ENCODE data around the gene HDLBP.
"Not testable (repeated sequence)": the region's sequence is repeated elsewhere in the genome, so short reads cannot be mapped to it uniquely, and the experiment has no call there.

HDLBP gene

GRCh38 chr2:241209271-241209670 is 106.2 kb downstream of the HDLBP start:
- no peak for DNase-seq (ENCODE audit: low read depth)

DNA sequence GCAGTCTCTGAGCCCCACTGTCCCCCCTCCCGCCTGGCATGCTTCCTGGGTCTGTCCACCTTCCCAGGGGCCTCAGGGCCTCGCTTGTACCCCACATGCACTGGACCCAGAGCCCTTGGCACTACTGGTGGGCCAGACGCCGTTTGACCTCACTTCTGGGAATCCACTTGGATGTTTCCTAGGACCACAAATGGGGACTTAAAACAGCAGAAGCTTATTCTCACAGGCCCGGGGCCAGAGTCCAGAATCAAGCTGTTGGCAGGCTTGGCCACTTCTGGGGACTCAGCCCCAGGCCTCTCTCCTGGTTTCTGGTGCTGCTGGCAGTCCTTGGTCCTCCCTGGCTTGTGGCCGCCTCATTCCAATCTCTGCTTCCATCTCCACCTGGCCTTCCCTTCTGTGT is 107.4 kb downstream of the HDLBP start:
- no peak for DNase-seq (ENCODE audit: low read depth)

GRCh38 chr2:241207641-241208040 is 107.8 kb downstream of the HDLBP start:
- DNase-seq (ENCODE audit: low read depth), result no peak

- no peak for DNase-seq (ENCODE audit: low read depth)
These were observed 108.3 kb downstream of the HDLBP start for GRCh38 chr2:241207151-241207550.

DNA sequence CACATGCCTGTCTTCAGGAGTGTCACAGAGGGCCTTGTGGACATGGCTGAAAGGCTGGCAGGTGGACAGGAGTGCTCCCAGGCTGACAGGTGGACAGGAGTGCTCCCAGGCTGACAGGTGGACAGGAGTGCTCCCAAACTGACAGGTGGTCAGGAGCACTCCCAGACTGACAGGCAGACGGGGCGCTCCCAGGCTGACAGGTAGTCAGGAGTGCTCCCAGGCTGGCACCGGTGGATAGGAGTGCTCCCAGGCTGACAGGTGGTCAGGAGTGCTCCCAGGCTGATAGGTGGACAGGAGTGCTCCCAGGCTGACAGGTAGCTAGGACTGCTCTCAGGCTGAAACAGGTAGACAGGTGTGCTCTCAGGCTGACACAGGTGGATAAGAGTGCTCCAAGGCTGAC is 110.4 kb downstream of the HDLBP start:
- no peak for DNase-seq (ENCODE audit: low read depth)

DNA sequence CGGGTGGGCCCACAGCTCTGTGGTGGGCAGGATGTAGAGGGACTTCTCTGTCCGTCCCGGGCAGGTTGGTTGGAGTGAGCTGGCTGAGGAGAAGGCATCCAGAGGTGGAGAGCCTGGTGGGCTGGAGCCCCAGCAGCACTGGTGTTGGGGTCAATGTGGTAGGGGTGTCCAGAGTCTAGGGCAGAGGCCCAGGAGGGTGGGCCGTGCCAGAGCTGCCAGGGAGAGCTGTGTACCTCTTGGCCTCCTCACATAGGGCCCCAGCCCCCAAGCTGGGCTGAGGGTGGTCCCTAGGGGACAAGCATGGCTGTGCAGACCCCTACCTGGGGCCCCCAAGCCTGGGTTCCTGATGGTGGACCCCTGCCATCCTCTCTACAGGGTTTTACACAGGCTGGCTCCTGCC is 111.0 kb downstream of the HDLBP start:
- no peak for DNase-seq (ENCODE audit: low read depth)

DNA sequence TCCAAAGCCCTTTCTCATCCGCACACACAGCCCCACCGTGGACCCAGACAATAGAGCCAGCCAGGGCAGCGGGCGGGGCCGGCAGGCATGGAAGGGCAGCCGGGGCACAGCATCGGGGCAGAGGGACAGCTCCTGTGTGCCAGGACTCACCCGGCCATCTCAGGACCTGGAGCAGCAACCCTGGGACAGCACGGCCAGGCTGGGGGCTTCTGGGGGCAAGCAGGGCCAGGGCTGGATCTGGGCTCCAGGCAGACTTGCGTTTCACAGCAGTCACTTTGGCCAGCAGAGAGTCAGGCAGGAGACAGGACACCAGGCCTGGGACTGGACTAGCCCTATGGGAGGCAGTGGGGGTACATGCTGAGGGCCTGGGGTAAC is 111.5 kb downstream of the HDLBP start:
- no peak for DNase-seq (ENCODE audit: low read depth)

GRCh38 chr2:241203218-241204009 is 112.1 kb downstream of the HDLBP start:
- no peak for DNase-seq (ENCODE audit: low read depth)

DNA sequence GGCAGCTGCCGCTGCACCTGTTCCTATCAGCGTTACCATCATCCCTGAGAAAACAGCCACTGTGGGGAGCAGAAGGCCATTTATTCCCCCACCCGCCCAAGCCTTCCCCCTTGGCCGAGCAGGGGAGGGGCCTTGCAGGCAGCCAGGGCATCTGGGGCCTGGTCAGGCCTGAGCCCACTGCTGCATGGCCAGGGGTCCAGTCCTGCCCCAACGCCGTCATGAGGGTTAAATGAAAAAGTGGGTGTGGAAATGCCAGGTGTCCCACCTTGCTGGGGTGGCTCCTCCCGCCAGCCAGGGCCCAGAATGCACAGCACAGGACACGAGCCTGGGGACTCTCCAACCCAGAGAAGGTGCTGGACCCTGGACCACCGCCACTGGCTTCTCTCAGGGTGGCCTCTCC is 112.8 kb downstream of the HDLBP start:
- no peak for DNase-seq (ENCODE audit: low read depth)

- DNase-seq (ENCODE audit: low read depth), result no peak
These were observed 113.2 kb downstream of the HDLBP start for GRCh38 chr2:241202268-241202585.

DNA sequence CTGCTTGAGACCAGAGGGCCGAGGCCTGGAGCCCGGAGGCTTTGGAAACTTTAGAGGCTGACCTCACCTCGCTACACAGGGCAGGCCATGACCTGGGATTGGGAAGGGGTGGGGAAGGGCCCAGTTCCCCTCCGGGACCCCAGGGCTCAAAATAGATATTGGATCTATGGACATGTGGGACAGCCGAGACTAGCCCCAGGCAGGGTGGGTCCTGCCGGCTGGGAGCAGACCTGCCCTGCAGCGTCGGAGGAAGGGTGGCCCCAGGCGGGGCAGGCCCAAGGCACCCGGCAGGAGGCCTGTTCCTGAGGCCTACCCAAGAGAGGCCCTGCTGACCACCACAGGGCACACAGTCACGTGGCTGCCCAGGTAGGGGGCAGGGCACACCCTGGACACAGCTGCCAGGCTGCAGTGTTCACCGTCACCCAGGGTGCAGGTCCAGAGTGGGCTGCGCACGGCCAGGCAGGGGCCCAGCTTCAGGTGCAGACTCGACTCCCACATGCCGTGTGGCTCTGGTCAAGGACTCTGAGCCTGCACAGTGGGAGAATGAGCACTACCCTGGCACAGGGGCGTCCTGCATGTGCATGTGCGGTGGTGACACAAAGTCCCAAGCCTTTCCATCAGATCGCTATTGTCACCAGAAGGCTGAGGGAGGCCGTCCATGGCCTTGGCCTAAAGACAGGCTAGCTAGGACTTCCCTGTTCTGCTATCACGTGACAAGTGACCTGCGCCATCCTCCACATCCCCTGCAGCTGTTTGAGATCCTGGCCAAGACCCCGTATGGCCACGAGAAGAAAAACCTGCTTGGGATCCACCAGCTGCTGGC is 113.8 kb downstream of the HDLBP start:
- no peak for DNase-seq (ENCODE audit: low read depth)

GRCh38 chr2:241200822-241201395 is 114.6 kb downstream of the HDLBP start:
- DNase-seq (ENCODE audit: low read depth), result no peak

DNA sequence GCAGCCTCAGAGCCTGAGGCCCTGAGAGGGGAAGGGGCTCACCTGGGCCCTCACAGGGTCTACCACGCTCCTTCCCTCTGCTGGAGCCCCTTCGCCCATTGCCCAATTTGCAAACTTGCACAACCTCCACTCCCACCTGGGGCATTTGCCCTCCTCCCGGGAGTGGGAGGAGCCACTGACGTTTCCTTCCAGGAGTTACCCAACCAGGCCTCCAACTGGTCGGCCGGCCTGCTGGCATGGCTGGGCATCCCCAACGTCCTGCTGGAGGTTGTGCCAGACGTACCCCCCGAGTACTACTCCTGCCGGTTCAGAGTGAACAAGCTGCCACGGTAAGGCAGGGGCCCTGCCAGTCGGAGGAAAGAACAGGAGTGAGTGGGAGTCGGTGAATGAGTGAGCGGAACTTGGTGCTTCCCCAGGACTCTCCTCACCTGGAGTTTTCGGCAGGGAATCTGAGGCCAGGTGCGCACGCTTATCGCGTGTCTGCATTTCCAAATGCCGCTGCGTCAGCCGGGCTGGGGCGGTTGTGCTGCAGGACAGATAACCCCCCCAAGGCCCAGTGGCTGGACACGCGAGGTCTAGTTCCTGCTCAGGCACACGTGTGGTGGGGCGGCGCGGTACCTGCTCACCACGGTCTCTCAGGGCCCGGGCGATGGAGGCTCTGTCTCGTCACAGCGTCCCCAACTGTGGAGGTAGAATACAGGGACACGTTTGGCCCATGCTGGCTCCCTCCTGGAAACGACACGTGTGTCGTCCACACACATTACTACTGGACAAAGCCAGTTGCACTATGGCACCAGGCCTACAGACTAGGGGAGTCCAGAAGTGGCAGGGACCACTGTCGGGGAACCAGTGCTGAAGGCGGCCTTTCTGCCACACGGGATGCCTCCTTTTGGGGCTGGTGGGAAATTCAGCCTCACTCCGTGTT is 115.3 kb downstream of the HDLBP start:
- no peak for DNase-seq (ENCODE audit: low read depth)

GRCh38 chr2:241199286-241199685 is 116.2 kb downstream of the HDLBP start:
- no peak for DNase-seq (ENCODE audit: low read depth)

DNA sequence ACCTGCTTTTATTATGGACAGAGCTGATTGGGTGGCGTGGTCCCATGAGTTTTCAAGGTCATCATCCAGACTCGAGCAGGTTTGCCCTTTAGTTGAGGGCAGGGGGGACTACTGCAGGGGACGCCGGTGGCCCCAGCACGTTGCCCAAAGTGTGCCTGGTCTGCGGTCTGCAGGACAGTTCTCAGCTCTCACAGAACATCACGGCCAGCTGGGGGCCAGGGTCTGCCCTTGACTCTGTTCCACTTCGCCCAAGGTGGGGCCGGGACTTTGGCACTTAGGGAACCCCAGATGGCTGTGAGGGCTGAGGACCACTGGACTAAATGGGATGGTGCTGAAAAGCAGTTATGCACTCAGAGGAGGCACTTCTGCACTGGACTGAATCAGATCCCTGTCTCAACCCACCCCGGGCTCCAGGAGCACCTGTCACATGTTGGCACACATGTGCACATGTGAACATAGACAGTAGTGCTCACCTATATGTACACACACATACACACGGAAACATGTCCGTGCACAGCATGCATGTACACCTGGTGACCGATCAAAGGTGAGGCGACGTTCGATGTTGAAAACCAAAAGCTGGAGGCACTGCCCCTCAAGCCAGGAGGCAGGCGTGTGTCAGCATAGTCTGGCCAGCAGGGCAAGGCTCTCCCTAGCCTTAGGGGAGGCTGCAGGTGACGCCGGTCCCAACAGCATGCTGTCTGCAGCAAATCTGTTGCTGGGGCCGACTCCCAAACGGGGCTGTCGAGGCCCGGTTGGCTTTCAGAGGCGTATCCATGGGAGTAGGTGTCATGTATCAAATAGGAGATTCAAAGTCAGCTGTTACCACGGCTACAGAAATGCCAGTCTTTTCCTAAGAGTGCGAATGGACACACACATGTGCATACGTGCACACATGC is 116.8 kb downstream of the HDLBP start:
- DNase-seq (ENCODE audit: low read depth), result no peak

- DNase-seq (ENCODE audit: low read depth), result no peak
These were observed 117.5 kb downstream of the HDLBP start for GRCh38 chr2:241197947-241198346.

DNA sequence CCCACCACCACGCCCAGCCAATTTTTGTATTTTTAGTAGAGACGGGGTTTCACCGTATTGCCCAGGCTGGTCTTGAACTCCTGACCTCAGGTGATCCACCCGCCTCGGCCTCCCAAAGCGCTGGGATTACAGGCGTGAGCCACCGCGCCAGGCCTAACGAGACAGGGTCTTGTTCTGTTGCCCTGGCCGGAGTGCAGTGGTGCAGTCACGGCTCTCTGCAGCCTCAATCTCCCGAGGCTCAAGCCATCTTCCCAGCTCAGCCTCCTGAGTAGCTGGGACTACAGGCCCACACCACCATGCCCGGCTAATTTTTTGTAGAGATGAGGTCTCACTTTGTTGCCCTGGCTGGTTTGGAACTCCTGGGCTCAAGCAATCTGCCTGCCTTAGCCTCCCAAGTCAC is 118.2 kb downstream of the HDLBP start:
- DNase-seq (ENCODE audit: low read depth), result not testable (repeated sequence)

DNA sequence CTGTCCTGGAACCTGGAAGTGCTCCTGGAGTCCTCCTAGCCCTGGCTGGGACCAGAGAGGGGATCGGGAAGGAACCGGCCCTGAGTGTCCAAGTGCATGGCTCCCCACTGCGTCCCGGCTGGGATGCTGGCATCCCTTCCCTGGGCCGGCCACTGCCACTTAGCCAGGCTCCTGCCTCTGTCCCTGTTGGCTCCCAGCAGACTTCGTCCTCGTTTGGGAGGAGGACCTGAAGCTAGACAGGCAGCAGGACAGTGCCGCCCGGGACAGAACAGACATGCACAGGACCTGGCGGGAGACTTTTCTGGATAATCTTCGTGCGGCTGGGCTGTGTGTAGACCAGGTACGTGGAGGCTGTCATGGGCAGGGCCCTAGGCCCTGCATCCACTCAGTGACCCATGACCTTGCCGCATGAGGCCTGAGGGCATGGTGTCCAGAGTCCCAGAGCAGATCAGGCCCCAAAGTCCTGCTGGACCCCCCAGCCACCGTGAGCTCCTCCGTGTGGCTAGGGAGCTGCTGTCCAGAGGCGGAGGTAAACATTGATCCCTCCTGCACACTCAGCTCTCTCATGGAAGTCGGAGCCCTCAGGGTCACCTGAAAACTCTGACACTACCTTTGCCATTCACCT is 119.9 kb downstream of the HDLBP start:
- no peak for DNase-seq (ENCODE audit: low read depth)

GRCh38 chr2:241194811-241195210 is 120.7 kb downstream of the HDLBP start:
- no peak for DNase-seq (ENCODE audit: low read depth)

- no peak for DNase-seq (ENCODE audit: low read depth)
These were observed 122.2 kb downstream of the HDLBP start for GRCh38 chr2:241193271-241193670.

GRCh38 chr2:241191081-241191480 is 124.4 kb downstream of the HDLBP start:
- DNase-seq (ENCODE audit: low read depth), result no peak

Measured in stimulated activated CD8-positive, alpha-beta memory T cell treated with anti-CD3 and anti-CD28 coated beads, Interleukin-12 subunit alpha, Interleukin-12 subunit beta, amount 100 ng/mL, for 4 hours (primary cell).